T47D (cell line): ENCODE results near the gene ARID3C.

Experiments used
- DNase-seq, 2 experiments: peaks; one replicate each; pipeline versions ENCODE4 v3.0.0 to v3.0.0-alpha.2; 2011 to 2012; ENCODE audit warnings: low read depth in 1 of 2, low spot score in 1 of 2
- JUND ChIP-seq: IDR thresholded peaks from 2 replicates; pipeline ENCODE4 v1.6.1; 2012; ENCODE audit warnings: low read depth
- in situ Hi-C: cut with HindIII; loops from 2 replicates; pipeline ENCODE4 v1.10.0; 2016; ENCODE audit warnings: low sequenced_read_pairs, low pct_unique_long_range_greater_than_20kb

Gene ARID3C

DNA sequence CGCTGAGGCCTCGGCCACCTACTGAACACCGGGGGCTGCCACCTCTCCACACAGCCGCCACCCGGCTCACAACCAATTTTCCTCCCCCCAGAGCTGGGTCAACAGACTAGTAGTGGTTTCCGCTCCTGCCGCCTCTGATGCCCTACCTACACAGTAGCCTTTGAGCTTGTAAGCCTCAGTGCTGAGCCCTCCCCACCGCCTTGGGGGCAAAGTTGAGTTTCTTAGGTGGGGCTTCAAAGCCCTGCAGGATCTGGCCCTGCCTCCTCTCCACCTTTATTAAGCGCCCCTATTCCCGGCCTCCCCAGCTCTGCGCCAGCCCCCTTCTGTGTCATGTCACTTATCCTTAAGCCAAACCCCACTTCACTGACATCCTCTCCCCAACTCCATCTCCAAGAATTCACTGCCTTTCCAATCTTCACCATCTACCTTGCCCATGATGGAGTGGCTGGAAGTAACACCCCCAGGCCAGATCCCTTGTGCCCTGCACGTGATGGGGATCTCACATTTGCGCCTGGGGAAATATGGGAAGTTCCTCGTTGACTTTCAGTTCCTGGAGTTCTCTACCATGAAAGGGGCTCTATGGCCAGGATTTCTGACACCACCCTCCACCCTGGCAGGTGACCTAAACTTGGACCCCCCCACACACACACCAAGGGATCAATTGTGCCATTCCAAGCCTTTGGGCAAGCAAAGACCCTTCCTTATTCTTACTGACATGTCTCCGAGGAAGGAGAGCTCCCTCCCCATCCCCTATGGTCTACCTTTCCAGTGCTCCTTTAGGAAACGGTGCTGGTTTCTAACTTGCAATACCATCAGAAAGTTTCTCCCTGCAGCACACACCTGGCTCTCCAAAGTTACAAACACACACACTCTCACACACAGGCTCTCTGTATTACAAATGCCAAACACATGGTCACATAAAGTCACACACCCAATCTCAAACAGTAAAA, 36.7 kb downstream of the ARID3C start:
- in situ Hi-C loops = no loop called here
- TF ChIP-seq JUND = no peak
- DNase-seq = no peak

GRCh38 chr9:34591248-34591916, 37.5 kb downstream of the ARID3C start:
- peak; percentile 71 to 84 for DNase-seq
- no peak for TF ChIP-seq JUND
- in situ Hi-C loops = no loop called here

DNA sequence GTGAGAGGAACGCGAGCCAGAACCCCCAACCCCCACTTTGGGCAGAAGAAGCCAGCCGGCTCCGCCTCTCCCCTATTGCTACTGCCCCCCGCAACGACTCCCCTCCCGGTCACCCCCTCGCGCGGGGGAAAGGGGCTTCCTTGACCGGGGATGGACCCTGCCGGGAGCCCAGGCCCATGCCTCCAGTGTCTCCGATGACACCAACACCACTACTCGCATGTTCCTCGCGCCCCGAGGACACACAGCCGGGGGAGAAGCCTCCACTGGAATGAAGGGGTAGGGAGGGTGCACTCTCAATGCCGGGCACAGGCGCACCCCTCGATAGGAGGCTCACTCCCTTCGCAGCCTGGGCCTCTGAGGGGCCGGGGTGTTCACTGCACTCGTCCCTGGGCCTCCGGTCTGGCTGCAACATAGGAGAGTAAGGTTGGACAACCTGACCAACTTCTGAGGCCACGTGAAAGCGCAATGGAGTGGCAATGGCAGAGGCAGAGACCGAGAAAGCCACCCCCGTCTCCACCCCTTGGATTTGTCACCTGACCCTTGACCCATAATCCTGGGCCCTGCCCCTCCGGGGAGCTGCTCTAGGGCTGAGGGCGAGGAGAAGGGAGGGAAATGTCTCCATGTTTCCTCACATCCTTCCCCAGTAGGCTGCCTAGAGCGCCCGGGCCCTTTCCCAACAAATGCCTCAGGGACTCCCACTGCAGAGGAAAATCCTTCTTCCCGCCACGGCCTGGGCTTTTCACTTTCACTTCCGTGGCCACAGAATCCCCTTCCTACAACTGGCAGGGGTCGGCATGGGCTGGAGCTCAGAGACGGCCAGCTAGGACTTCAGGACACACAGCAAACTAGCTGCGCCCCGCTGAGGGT, 38.3 kb downstream of the ARID3C start:
- TF ChIP-seq JUND = no peak
- DNase-seq = no peak
- in situ Hi-C loops = no loop called here

- no peak for TF ChIP-seq JUND
- in situ Hi-C loops = no loop called here
- peak; percentile 61 to 70 for DNase-seq
These were observed 39.1 kb downstream of the ARID3C start, which contains the start of gene CNTFR for GRCh38 chr9:34589636-34590380. CNTFR (minus strand) TSS chr9:34589724; CDS start chr9:34568981, 20,743 bp downstream.

- DNase-seq = no peak
- in situ Hi-C loops = no loop called here
- TF ChIP-seq JUND = no peak
These were observed 39.9 kb downstream of the ARID3C start for GRCh38 chr9:34588671-34589635.

DNA sequence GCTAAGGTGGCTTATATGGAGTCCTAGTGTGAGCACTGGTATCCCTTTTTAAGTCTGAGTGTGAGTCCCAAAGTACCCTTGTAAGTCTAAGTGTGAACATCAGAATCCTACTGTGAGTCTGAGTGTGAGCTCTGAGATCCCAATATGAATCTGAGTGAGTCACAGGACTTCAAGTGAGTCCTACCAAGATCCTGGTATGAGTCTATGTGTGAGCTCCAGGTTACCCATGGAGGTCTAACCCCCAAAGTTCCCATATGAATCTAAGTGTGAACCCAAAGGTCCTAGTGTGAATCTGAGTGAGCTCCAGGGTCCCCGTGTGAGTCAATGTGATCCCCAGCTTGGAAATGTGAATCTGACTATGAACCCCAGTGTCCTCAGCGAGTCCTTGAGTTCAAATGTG, 41.6 kb downstream of the ARID3C start:
- in situ Hi-C loops = no loop called here
- DNase-seq = no peak
- TF ChIP-seq JUND = no peak

- in situ Hi-C loops = no loop called here
- no peak for TF ChIP-seq JUND
- DNase-seq = no peak
These were observed 42.8 kb downstream of the ARID3C start for GRCh38 chr9:34585946-34586669.

DNA sequence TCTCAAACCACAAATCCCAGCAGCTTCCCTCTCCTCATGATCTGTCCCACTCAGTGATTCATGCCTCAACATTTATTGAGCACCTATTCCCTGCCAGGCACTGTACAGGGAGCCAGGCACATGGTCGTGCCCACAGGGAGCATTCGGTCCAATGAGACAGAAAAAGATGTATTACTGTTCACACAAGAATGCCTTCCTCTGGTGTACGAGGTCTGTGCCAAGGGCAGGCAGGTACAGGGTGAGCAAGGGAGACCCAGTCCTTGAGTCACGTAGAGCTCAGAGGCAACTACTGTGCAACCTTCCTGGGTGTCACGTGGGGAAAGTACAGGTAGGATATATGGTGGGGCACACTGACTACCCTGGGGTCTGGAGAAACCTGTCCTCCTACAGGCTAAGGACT, 43.9 kb downstream of the ARID3C start:
- in situ Hi-C loops = no loop called here
- no peak for DNase-seq
- TF ChIP-seq JUND = no peak

DNA sequence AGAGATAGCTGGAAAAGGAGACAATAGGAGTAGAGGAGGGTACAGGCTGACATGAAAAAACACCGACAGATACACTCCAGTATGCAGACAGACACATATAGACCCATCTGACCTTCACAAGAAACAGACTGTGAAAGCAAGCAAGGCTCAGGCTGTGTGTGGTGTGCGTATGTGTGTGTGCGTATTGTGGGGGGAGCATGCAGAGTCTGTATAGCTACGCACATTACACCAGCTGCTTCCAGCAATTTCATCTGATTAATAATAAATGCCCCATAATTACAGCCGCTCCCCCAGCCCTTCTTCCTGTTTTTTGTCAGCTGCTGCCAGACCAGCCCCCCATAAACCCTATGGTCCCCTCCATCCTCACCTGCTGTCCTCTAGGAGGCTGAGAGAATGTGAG, 46.1 kb downstream of the ARID3C start:
- no peak for TF ChIP-seq JUND
- in situ Hi-C loops = no loop called here
- no peak for DNase-seq

DNA sequence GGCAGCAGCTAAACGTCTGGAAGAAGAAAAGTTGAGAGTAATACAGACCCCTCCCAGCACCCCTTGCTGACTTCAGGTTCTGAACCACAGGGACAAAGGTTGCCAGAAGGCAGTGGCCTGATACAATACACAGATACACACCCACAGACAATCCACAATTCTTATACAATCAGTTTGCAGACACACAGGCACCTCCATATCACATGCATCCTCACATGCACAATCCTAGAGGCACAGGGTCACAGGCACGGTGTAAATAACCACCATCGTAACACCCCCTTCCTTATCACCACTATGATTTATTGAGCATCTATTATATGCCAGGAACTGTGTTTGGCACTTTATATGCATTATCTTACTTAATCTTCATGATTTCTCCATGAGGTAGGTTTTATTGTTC, 47.5 kb downstream of the ARID3C start:
- no peak for DNase-seq
- TF ChIP-seq JUND = no peak
- in situ Hi-C loops = no loop called here
